ENCODE results near the gene HELLS.
"Not testable (repeated sequence)": the region's sequence is repeated elsewhere in the genome, so short reads cannot be mapped to it uniquely, and the experiment has no call there.

The HELLS gene

GRCh38 chr10:94546049-94546900 is 687 bp downstream of the HELLS start:
- H3K27me3 ChIP-seq (ENCODE audit: control insufficient read depth in 5 of 5, insufficient read depth in 4 of 5, low read length in 5 of 5), result peaks cover 0 to 2% (median 0%) of the 10 kb centered on the region in 5 donors
- peak overlapping the region; percentile 53 to 84 (median 81) for H3K9ac ChIP-seq (ENCODE audit: low read length in 5 of 5)
- H3K27ac ChIP-seq (ENCODE audit: low read depth, low read length), result no peak overlapping the region

GRCh38 chr10:94546901-94547185 is 1.3 kb downstream of the HELLS start:
- Histone ChIP-seq H3K9me3 (ENCODE audit: control insufficient read depth in 5 of 5, low read length in 5 of 5) (no peaks in the 10 kb centered on the region), H3K9ac (ENCODE audit: low read length in 5 of 5) (peak overlapping the region in 1 of 5 donors; percentile 83), H3K36me3 (ENCODE audit: control insufficient read depth in 5 of 5, insufficient read depth in 5 of 5, low read length in 5 of 5) (no peaks in the 10 kb centered on the region), H3K27me3 (ENCODE audit: control insufficient read depth in 5 of 5, insufficient read depth in 4 of 5, low read length in 5 of 5) (peaks cover 0 to 2% (median 0%) of the 10 kb centered on the region in 5 donors), H3K4me1 (ENCODE audit: control insufficient read depth in 5 of 5, insufficient read depth in 5 of 5, low read length in 5 of 5) (peaks cover 2 to 24% (median 17%) of the 10 kb centered on the region in 5 donors), H3K27ac (ENCODE audit: low read depth, low read length) (no peak overlapping the region), H3K4me3 (ENCODE audit: low read depth in 1 of 5, low read length in 5 of 5) (peak overlapping the region in 1 of 5 donors; percentile 87)

More at GRCh38 chr10:94546049-94546900, 687 bp downstream of the HELLS start:
- peaks cover 2 to 24% (median 17%) of the 10 kb centered on the region in 5 donors for H3K4me1 ChIP-seq (ENCODE audit: control insufficient read depth in 5 of 5, insufficient read depth in 5 of 5, low read length in 5 of 5)
- H3K4me3 ChIP-seq (ENCODE audit: low read depth in 1 of 5, low read length in 5 of 5), result peak overlapping the region; percentile 68 to 96 (median 89)
- H3K36me3 ChIP-seq (ENCODE audit: control insufficient read depth in 5 of 5, insufficient read depth in 5 of 5, low read length in 5 of 5), result no peaks in the 10 kb centered on the region
- no peaks in the 10 kb centered on the region for H3K9me3 ChIP-seq (ENCODE audit: control insufficient read depth in 5 of 5, low read length in 5 of 5)

GRCh38 chr10:94549221-94549620 is 3.6 kb downstream of the HELLS start:
- Histone ChIP-seq H3K9ac (ENCODE audit: low read length in 5 of 5) (no peak overlapping the region), H3K9me3 (ENCODE audit: control insufficient read depth in 5 of 5, low read length in 5 of 5) (no peaks in the 10 kb centered on the region), H3K27me3 (ENCODE audit: control insufficient read depth in 5 of 5, insufficient read depth in 4 of 5, low read length in 5 of 5) (no peaks in the 10 kb centered on the region), H3K4me1 (ENCODE audit: control insufficient read depth in 5 of 5, insufficient read depth in 5 of 5, low read length in 5 of 5) (peaks cover 2 to 24% (median 17%) of the 10 kb centered on the region in 5 donors), H3K4me3 (ENCODE audit: low read depth in 1 of 5, low read length in 5 of 5) (no peak overlapping the region), H3K36me3 (ENCODE audit: control insufficient read depth in 5 of 5, insufficient read depth in 5 of 5, low read length in 5 of 5) (no peaks in the 10 kb centered on the region), H3K27ac (ENCODE audit: low read depth, low read length) (no peak overlapping the region)

DNA sequence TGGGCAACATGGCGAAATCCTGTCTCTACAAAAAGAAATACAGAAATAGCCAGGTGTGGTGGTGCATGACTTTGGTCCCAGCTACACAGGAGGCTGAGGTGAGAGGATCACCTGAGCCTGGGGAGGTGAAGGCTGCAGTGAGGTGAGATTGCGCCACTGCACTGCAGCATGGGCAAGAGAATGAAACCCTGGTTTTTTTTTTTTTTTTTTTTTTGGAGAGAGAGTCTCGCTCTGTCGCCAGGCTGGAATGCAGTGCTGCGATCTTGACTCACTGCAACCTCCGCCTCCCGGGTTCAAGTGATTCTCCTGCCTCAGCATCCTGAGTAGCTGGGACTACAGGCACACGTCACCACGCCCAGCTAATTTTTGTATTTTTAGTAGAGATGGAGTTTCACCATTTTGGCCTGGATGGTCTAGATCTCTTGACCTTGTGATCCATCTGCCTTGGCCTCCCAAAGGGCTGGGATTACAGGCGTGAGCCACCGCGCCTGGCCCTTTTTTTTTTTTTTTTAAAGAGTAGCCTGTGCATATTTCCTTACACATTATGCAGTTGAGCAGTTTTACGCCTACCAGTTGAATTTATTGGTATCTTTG is 22.2 kb downstream of the HELLS start:
- not testable (repeated sequence) for H3K9ac ChIP-seq (ENCODE audit: low read length in 5 of 5); H3K27ac ChIP-seq (ENCODE audit: low read depth, low read length); H3K9me3 ChIP-seq (ENCODE audit: control insufficient read depth in 5 of 5, low read length in 5 of 5); H3K36me3 ChIP-seq (ENCODE audit: control insufficient read depth in 5 of 5, insufficient read depth in 5 of 5, low read length in 5 of 5); H3K4me1 ChIP-seq (ENCODE audit: control insufficient read depth in 5 of 5, insufficient read depth in 5 of 5, low read length in 5 of 5); H3K4me3 ChIP-seq (ENCODE audit: low read depth in 1 of 5, low read length in 5 of 5); H3K27me3 ChIP-seq (ENCODE audit: control insufficient read depth in 5 of 5, insufficient read depth in 4 of 5, low read length in 5 of 5)

DNA sequence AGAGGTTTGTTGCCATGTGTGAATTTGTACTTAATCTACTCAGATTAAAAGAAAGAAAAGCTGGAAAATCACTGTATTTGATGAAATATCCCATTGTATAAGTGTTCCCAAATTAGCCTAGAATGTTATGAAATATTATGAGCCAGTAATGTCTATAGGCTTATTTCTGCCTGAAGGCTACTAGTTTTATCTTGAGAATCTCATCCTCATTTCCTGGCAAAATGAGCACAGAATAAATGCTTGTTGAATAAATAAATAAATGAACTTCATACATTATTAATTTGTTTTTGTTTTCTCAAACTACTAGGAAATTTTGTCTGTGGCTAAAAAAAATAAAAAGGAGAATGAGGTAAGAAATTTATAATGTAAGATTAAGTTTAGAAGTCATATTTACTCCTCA is 25.5 kb downstream of the HELLS start:
- Histone ChIP-seq H3K27ac (ENCODE audit: low read depth, low read length) (no peak overlapping the region), H3K36me3 (ENCODE audit: control insufficient read depth in 5 of 5, insufficient read depth in 5 of 5, low read length in 5 of 5) (no peaks in the 10 kb centered on the region), H3K27me3 (ENCODE audit: control insufficient read depth in 5 of 5, insufficient read depth in 4 of 5, low read length in 5 of 5) (no peaks in the 10 kb centered on the region), H3K4me1 (ENCODE audit: control insufficient read depth in 5 of 5, insufficient read depth in 5 of 5, low read length in 5 of 5) (no peaks in the 10 kb centered on the region), H3K4me3 (ENCODE audit: low read depth in 1 of 5, low read length in 5 of 5) (no peak overlapping the region), H3K9ac (ENCODE audit: low read length in 5 of 5) (no peak overlapping the region), H3K9me3 (ENCODE audit: control insufficient read depth in 5 of 5, low read length in 5 of 5) (no peaks in the 10 kb centered on the region)

DNA sequence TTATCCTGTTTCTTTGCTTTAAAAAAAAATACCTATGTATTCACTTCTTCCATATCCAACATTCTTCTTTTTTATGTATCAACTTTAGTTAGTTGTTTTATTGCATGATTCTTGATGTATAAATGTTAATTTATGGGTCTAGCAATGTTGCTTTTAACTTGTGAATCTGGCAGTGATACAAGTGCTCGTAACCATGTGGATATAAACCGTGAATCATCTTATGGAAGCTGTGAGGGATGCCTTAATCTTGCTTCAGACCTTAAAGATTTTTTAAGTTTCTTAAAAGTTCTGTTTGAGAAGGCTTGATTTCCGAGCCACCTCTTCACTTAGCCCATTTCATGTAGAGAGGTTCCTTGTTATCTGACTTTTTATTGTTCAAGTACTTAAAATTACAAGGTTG is 25.9 kb downstream of the HELLS start:
- Histone ChIP-seq H3K4me1 (ENCODE audit: control insufficient read depth in 5 of 5, insufficient read depth in 5 of 5, low read length in 5 of 5) (no peaks in the 10 kb centered on the region), H3K9me3 (ENCODE audit: control insufficient read depth in 5 of 5, low read length in 5 of 5) (no peaks in the 10 kb centered on the region), H3K9ac (ENCODE audit: low read length in 5 of 5) (no peak overlapping the region), H3K36me3 (ENCODE audit: control insufficient read depth in 5 of 5, insufficient read depth in 5 of 5, low read length in 5 of 5) (no peaks in the 10 kb centered on the region), H3K27me3 (ENCODE audit: control insufficient read depth in 5 of 5, insufficient read depth in 4 of 5, low read length in 5 of 5) (no peaks in the 10 kb centered on the region), H3K4me3 (ENCODE audit: low read depth in 1 of 5, low read length in 5 of 5) (no peak overlapping the region), H3K27ac (ENCODE audit: low read depth, low read length) (no peak overlapping the region)

- Histone ChIP-seq H3K4me3 (ENCODE audit: low read depth in 1 of 5, low read length in 5 of 5) (no peak overlapping the region), H3K9me3 (ENCODE audit: control insufficient read depth in 5 of 5, low read length in 5 of 5) (no peaks in the 10 kb centered on the region), H3K4me1 (ENCODE audit: control insufficient read depth in 5 of 5, insufficient read depth in 5 of 5, low read length in 5 of 5) (no peaks in the 10 kb centered on the region), H3K9ac (ENCODE audit: low read length in 5 of 5) (no peak overlapping the region), H3K27ac (ENCODE audit: low read depth, low read length) (no peak overlapping the region), H3K27me3 (ENCODE audit: control insufficient read depth in 5 of 5, insufficient read depth in 4 of 5, low read length in 5 of 5) (no peaks in the 10 kb centered on the region), H3K36me3 (ENCODE audit: control insufficient read depth in 5 of 5, insufficient read depth in 5 of 5, low read length in 5 of 5) (no peaks in the 10 kb centered on the region)
Measured at GRCh38 chr10:94578790-94579189, 33.2 kb downstream of the HELLS start.

DNA sequence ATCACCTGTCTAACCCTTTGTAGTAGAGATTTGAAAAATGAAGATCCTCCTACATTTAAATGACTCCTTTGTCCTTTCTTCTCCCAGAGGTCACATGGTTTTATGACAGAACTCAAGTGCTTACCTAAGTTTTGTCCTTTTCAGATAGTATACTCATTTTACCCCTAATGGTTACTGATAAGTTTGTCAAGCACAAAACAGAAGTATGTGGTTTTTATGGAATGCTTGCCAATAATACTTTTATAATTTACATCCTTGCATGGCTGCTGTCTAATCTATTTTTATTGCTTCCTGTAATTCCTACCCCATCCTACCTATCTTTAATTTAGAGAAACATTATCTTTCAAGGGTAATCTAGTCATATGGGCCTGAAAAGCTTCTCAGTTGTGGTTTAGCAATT is 37.5 kb downstream of the HELLS start:
- H3K9ac ChIP-seq (ENCODE audit: low read length in 5 of 5), result no peak overlapping the region
- H3K4me3 ChIP-seq (ENCODE audit: low read depth in 1 of 5, low read length in 5 of 5), result no peak overlapping the region

GRCh38 chr10:94591461-94592205 is 46.0 kb downstream of the HELLS start:
- Histone ChIP-seq H3K9me3 (ENCODE audit: control insufficient read depth in 5 of 5, low read length in 5 of 5) (no peaks in the 10 kb centered on the region), H3K27me3 (ENCODE audit: control insufficient read depth in 5 of 5, insufficient read depth in 4 of 5, low read length in 5 of 5) (no peaks in the 10 kb centered on the region), H3K9ac (ENCODE audit: low read length in 5 of 5) (no peak overlapping the region), H3K4me3 (ENCODE audit: low read depth in 1 of 5, low read length in 5 of 5) (no peak overlapping the region), H3K4me1 (ENCODE audit: control insufficient read depth in 5 of 5, insufficient read depth in 5 of 5, low read length in 5 of 5) (no peaks in the 10 kb centered on the region), H3K36me3 (ENCODE audit: control insufficient read depth in 5 of 5, insufficient read depth in 5 of 5, low read length in 5 of 5) (no peaks in the 10 kb centered on the region), H3K27ac (ENCODE audit: low read depth, low read length) (no peak overlapping the region)

More for the DNA sequence above, 37.5 kb downstream of the HELLS start:
- Histone ChIP-seq H3K36me3 (ENCODE audit: control insufficient read depth in 5 of 5, insufficient read depth in 5 of 5, low read length in 5 of 5) (no peaks in the 10 kb centered on the region), H3K9me3 (ENCODE audit: control insufficient read depth in 5 of 5, low read length in 5 of 5) (no peaks in the 10 kb centered on the region), H3K27ac (ENCODE audit: low read depth, low read length) (no peak overlapping the region), H3K27me3 (ENCODE audit: control insufficient read depth in 5 of 5, insufficient read depth in 4 of 5, low read length in 5 of 5) (no peaks in the 10 kb centered on the region), H3K4me1 (ENCODE audit: control insufficient read depth in 5 of 5, insufficient read depth in 5 of 5, low read length in 5 of 5) (no peaks in the 10 kb centered on the region)

Data from subcutaneous abdominal adipose tissue (tissue), 5 donors.